ENCODE measurements around the gene NUP98. TPM values are rescaled to one million over a fixed set of nuclear protein-coding genes. Genes with fewer than 3 reads are reported as not detected.
A peak's percentile ranks its signal among the peaks of the same experiment; 100 is the strongest.

NUP98 gene
- polyA plus RNA-seq, 2 of the 4 experiments (the other 2 are of a cell fraction), result 54.2 to 121 TPM

- TF ChIP-seq KDM1A (IDR thresholded peaks at IDR 0.05; ENCODE audit: low read depth) (no peak), MAFK (IDR thresholded peaks at IDR 0.05; ENCODE audit: partially characterized antibody) (peak; percentile 17)
- WGBS (ENCODE audit: missing lambda C conversion rate), result 46% methylated on average over 4 of the region's 4 CpGs
- no peak for FAIRE-seq
- peak in 1 of 2 experiments; percentile 78 for DNase-seq (ENCODE audit: low read depth in 1 of 2, low spot score in 1 of 2)
- Histone ChIP-seq H3K4me1 (peaks cover 21% of the 10 kb centered on the region), H3K27ac (peak overlapping the region; percentile 85 to 86), H3K4me2 (peak overlapping the region; percentile 68), H3K4me3 (no peak overlapping the region), H3K9me3 (no peaks in the 10 kb centered on the region)
- CTCF ChIA-PET, result no interaction called here
- POLR2A ChIA-PET, result no interaction called here
- ATAC-seq, result peak in 1 of 2 experiments; percentile 2; a peak in 2 of 6 replicates
Observed at GRCh38 chr11:3802011-3802790, 4.8 kb upstream of the NUP98 start.

GRCh38 chr11:3799873-3800272 lies 2.5 kb upstream of the NUP98 start:
- FAIRE-seq (no peak), DNase-seq (ENCODE audit: low read depth in 1 of 2, low spot score in 1 of 2) (no peak), ATAC-seq (no peak)
- H3K4me2 ChIP-seq, result no peak overlapping the region
- WGBS (ENCODE audit: missing lambda C conversion rate), result 83% methylated on average over 4 of the region's 5 CpGs
- TF ChIP-seq ZSCAN20 (CRISPR knock-in tag; IDR thresholded peaks at IDR 0.05), result no peak
- ChIA-PET CTCF (interaction anchor here (1.0 to 5.9 kb wide), 3 partner anchors 10 to 273 kb away, joined by 5 to 56 read pairs (median 6); partner anchors contain the start of gene PGAP2), POLR2A (no interaction called here)
- H3K27ac ChIP-seq, result no peak overlapping the region; a peak in 1 of 6 replicates
- peaks cover 33% of the 10 kb centered on the region for H3K4me1 ChIP-seq
- no peak overlapping the region for H3K4me3 ChIP-seq
- no peaks in the 10 kb centered on the region for H3K9me3 ChIP-seq

DNA sequence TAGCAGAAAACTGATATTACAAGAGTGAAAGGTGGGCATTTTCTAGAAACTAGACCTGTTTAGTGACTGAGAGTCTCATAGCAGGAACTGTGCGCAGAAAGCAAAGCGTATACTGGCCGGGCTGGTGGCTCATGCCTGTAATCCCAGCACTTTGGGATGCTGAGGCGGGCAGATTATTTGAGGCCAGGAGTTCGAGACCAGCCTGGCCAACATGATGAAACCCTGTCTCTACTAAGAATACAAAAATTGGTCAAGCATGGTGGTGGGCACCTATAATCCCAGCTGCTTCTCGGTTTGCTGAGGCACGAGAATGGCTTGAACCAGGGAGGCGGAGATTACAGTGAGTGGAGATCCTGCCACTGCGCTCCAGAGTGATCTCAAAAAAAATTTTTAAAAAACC lies 1.8 kb upstream of the NUP98 start:
- peaks cover 33% of the 10 kb centered on the region for H3K4me1 ChIP-seq
- H3K9me3 ChIP-seq, result no peaks in the 10 kb centered on the region
- H3K27ac ChIP-seq, result peak overlapping the region in 1 of 2 experiments; percentile 94; a peak in 1 of 6 replicates
- no peak for DNase-seq (ENCODE audit: low read depth in 1 of 2, low spot score in 1 of 2)
- TF ChIP-seq NPAS2 (CRISPR knock-in tag; IDR thresholded peaks at IDR 0.05; ENCODE audit: borderline replicate concordance) (no peak), MAFK (IDR thresholded peaks at IDR 0.05; ENCODE audit: partially characterized antibody) (peak; percentile 8)
- ChIA-PET POLR2A (interaction anchor here (2.1 kb wide), 1 partner anchor 9 kb away, joined by 23 read pairs; the partner anchor contains the start of gene PGAP2), CTCF (interaction anchor here (1.0 to 5.9 kb wide), 3 partner anchors 9 to 274 kb away, joined by 5 to 56 read pairs (median 6); partner anchors contain the start of gene PGAP2)
- ATAC-seq, result no peak
- WGBS (ENCODE audit: missing lambda C conversion rate), result 96% methylated on average over 9 of the region's 9 CpGs
- H3K4me2 ChIP-seq, result no peak overlapping the region
- FAIRE-seq, result no peak
- H3K4me3 ChIP-seq, result no peak overlapping the region

DNA sequence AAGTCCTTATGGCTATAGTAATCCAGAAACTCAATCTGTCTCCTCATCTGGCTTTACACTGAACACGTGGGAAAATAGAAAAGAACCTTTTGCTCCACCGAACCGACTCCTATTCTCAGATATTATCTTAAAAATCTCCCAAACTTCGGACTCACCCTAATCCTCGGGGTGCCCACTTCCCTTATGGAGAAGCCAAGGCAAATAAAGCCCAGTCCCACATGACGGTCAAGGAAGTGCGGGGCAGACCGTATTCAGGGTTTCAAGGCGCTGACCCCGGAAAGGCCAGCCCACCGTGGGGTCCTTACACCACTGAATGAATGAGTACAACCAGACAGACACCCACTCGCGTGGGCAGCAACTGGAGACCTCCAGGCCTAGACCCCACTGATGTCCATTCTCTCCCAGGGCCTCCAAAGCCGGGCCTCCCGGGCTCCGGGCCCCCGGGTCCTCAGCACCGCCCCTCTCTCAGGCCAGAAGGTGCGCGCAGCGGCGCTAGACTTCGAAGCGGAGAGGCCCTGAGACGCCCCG lies 489 bp downstream of the NUP98 start:
- Histone ChIP-seq H3K27ac (peak overlapping the region; percentile 95), H3K4me2 (peak overlapping the region; percentile 98), H3K4me3 (peak overlapping the region; percentile 100), H3K4me1 (peaks cover 23% of the 10 kb centered on the region), H3K9me3 (no peaks in the 10 kb centered on the region)
- peak; percentile 59 to 71 for ATAC-seq
- TF ChIP-seq TFCP2L1 (CRISPR knock-in tag; IDR thresholded peaks at IDR 0.05) (peak; percentile 71; the same call in 1 of the 2 replicates), GATA3 (IDR thresholded peaks at IDR 0.05; ENCODE audit: borderline replicate concordance) (no peak), ZFP36 (IDR thresholded peaks at IDR 0.05; ENCODE audit: borderline replicate concordance, partially characterized antibody) (no peak), HOXB13 (CRISPR knock-in tag; IDR thresholded peaks at IDR 0.05; ENCODE audit: low read depth) (no peak)
- ChIA-PET POLR2A (interaction anchor here (1.6 kb wide), 1 partner anchor 26 kb away, joined by 4 read pairs; no protein-coding TSS in a partner anchor), CTCF (interaction anchor here (0.9 to 5.9 kb wide), 2 partner anchors 14 to 15 kb away, joined by 3 to 56 read pairs; partner anchors contain the start of gene PGAP2)
- DNase-seq (ENCODE audit: low read depth in 1 of 2, low spot score in 1 of 2), result peak in 1 of 2 experiments; percentile 49
- no peak for FAIRE-seq
- WGBS (ENCODE audit: missing lambda C conversion rate), result under 1% methylated on average over 10 of the region's 26 CpGs

DNA sequence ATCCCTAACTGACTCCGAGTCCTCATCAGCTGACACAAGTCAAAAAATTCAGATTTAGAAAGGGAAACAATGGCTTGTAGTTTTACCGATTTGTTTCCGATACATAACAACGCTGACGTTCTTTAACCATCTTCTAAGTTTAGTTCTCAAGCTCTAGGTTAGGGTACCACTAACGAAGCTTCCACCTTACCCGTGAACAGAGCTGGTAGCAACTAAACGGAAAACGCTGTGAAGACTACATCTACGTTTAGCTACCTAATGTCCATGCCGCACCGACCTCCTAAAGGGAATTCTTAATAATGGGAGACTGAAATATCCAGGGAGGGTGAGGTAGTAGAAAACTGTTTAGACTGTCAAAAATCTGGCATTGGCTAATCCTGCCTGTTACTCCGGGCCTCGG lies 1.0 kb downstream of the NUP98 start:
- 7% methylated on average over 14 of the region's 14 CpGs for WGBS (ENCODE audit: missing lambda C conversion rate)
- H3K27ac ChIP-seq, result peak overlapping the region; percentile 95
- ChIA-PET CTCF (interaction anchor here (0.9 to 5.9 kb wide), 2 partner anchors 14 kb away, joined by 3 to 56 read pairs; partner anchors contain the start of gene PGAP2), POLR2A (no interaction called here)
- no peak for TF ChIP-seq POLR2A (IDR thresholded peaks at IDR 0.05; ENCODE audit: low read length)
- no peak for TF ChIP-seq KDM5A (IDR thresholded peaks at IDR 0.05)
- no peak for TF ChIP-seq MAFK (IDR thresholded peaks at IDR 0.05; ENCODE audit: partially characterized antibody)
- no peak for TF ChIP-seq RFX5 (IDR thresholded peaks at IDR 0.05)
- TF ChIP-seq SMC3 (IDR thresholded peaks at IDR 0.05), result no peak
- no peak for TF ChIP-seq RNF2 (IDR thresholded peaks at IDR 0.05; ENCODE audit: borderline replicate concordance, low read depth)
- peak overlapping the region; percentile 98 for H3K4me2 ChIP-seq
- FAIRE-seq (no peak), DNase-seq (ENCODE audit: low read depth in 1 of 2, low spot score in 1 of 2) (no peak), ATAC-seq (no peak)
- no peaks in the 10 kb centered on the region for H3K9me3 ChIP-seq
- peak overlapping the region; percentile 100 for H3K4me3 ChIP-seq
- H3K4me1 ChIP-seq, result peaks cover 20% of the 10 kb centered on the region

Measured in A549 (cell line).